DND-41 (cell line): ENCODE data around the gene OST4.

Experiments
- ATAC-seq: fragments of 200-7000 bp; cut with Tn5 transposase; 3 replicates; pipeline ENCODE4 v1.9.1; 2021; ENCODE audit warnings: low read depth; ENCODE audit not compliant: insufficient read depth
- DNase-seq: peaks from one replicate; pipeline ENCODE4 v3.0.0-alpha.2; 2020
- H2AFZ ChIP-seq: 2 replicates; pipeline ENCODE4 v1.6.0; 2012; ENCODE audit warnings: low read depth, low read length
- H3K27ac ChIP-seq: 2 replicates; pipeline ENCODE4 v1.5.1; 2012; ENCODE audit warnings: low read length, inconsistent platforms
- H3K27me3 ChIP-seq: fragments of 200-600 bp; sonication (generic); 2 replicates; pipeline ENCODE4 v1.6.0; 2012; ENCODE audit warnings: low read length, mild to moderate bottlenecking, inconsistent platforms; ENCODE audit not compliant: insufficient read depth, poor library complexity
- H3K36me3 ChIP-seq: 2 replicates; pipeline ENCODE4 v1.5.1; 2012; ENCODE audit warnings: low read length, inconsistent platforms; ENCODE audit not compliant: insufficient read depth
- H3K4me1 ChIP-seq: 2 replicates; pipeline ENCODE4 v1.5.1; 2012; ENCODE audit warnings: mild to moderate bottlenecking, low read length; ENCODE audit not compliant: insufficient read depth
- H3K4me2 ChIP-seq: 2 replicates; pipeline ENCODE4 v1.6.0; 2012; ENCODE audit warnings: mild to moderate bottlenecking, moderate library complexity, low read length, inconsistent platforms; ENCODE audit not compliant: insufficient read depth
- H3K4me3 ChIP-seq, 2 experiments: fragments of 200-600 bp in 1 of 2; shearing (Covaris generic) in 1 of 2; 2 replicates each; pipeline ENCODE4 v1.5.1; 2012 to 2016; ENCODE audit warnings: inconsistent platforms in 2 of 2, low read length in 2 of 2, mild to moderate bottlenecking in 2 of 2, low read depth in 1 of 2, moderate library complexity in 1 of 2
- H3K79me2 ChIP-seq: 2 replicates; pipeline ENCODE4 v1.6.0; 2012; ENCODE audit warnings: low read length, inconsistent platforms; ENCODE audit not compliant: insufficient read depth
- H3K9ac ChIP-seq: 2 replicates; pipeline ENCODE4 v1.6.0; 2012; ENCODE audit warnings: low read depth, mild to moderate bottlenecking, inconsistent platforms, low read length, moderate library complexity
- H3K9me3 ChIP-seq: 2 replicates; pipeline ENCODE4 v1.5.1; 2012; ENCODE audit warnings: low read length, moderate library complexity, mild to moderate bottlenecking, inconsistent platforms; ENCODE audit not compliant: insufficient read depth, severe bottlenecking
- H4K20me1 ChIP-seq: 2 replicates; pipeline ENCODE4 v1.6.0; 2012; ENCODE audit warnings: low read length; ENCODE audit not compliant: insufficient read depth
- CTCF ChIP-seq: IDR thresholded peaks from 2 replicates; pipeline ENCODE4 v1.5.1; 2012; ENCODE audit warnings: borderline replicate concordance, low read length, moderate library complexity, mild to moderate bottlenecking; ENCODE audit not compliant: poor library complexity, severe bottlenecking; ENCODE audit errors: extremely low read depth
- EZH2 ChIP-seq: IDR thresholded peaks from 3 replicates; pipeline ENCODE4 v1.6.1; 2012; ENCODE audit warnings: borderline replicate concordance, low read depth, mild to moderate bottlenecking, moderate library complexity, low read length, inconsistent platforms; ENCODE audit not compliant: severe bottlenecking

OST4 gene

GRCh38 chr2:27032495-27033252 is 38.8 kb downstream of the OST4 start, which contains the start of gene TMEM214:
Gene TMEM214 (plus strand): TSS chr2:27032965. CDS start chr2:27033016, 51 bp downstream.
- peaks cover 33% of the 10 kb centered on the region for H3K36me3 ChIP-seq
- no peaks in the 10 kb centered on the region for H3K27me3 ChIP-seq
- TF ChIP-seq EZH2: no peak
- TF ChIP-seq CTCF: no peak
- no peaks in the 10 kb centered on the region for H3K9me3 ChIP-seq
- H3K4me3 ChIP-seq: peak within 1 kb of the TSS; percentile 67 to 70
- DNase-seq: peak; percentile 85
- ATAC-seq: peak; percentile 98
- H2AFZ ChIP-seq: peak within 1 kb of the TSS; percentile 96
- peaks cover 49% of the 10 kb centered on the region for H3K79me2 ChIP-seq
- peaks cover 39% of the 10 kb centered on the region for H3K4me1 ChIP-seq
- peak within 1 kb of the TSS; percentile 86 for H3K9ac ChIP-seq
- H3K4me2 ChIP-seq: peak within 1 kb of the TSS; percentile 92
- peaks cover 2% of the 10 kb centered on the region; the same call in 1 of the 2 replicates for H4K20me1 ChIP-seq
- peak within 1 kb of the TSS; percentile 69 for H3K27ac ChIP-seq

- Histone ChIP-seq H3K27me3 (no peaks in the 10 kb centered on the region), H3K27ac (no peak overlapping the region), H3K9ac (no peak overlapping the region), H4K20me1 (peaks cover 9% of the 10 kb centered on the region; the same call in 1 of the 2 replicates), H3K79me2 (peaks cover 35% of the 10 kb centered on the region), H2AFZ (no peak overlapping the region), H3K4me3 (no peak overlapping the region), H3K4me2 (no peak overlapping the region), H3K4me1 (peaks cover 27% of the 10 kb centered on the region), H3K36me3 (peaks cover 9% of the 10 kb centered on the region), H3K9me3 (no peaks in the 10 kb centered on the region)
- no peak for ATAC-seq
- DNase-seq: no peak
- no peak for TF ChIP-seq EZH2
- TF ChIP-seq CTCF: no peak
Measured at GRCh38 chr2:27029051-27029450, 42.4 kb downstream of the OST4 start.

GRCh38 chr2:27027211-27027651 is 44.2 kb downstream of the OST4 start:
- Histone ChIP-seq H3K9ac (no peak overlapping the region), H3K27me3 (no peaks in the 10 kb centered on the region), H2AFZ (no peak overlapping the region), H3K79me2 (peaks cover 18% of the 10 kb centered on the region), H3K4me1 (peaks cover 19% of the 10 kb centered on the region), H4K20me1 (peaks cover 9% of the 10 kb centered on the region; the same call in 1 of the 2 replicates), H3K27ac (no peak overlapping the region), H3K36me3 (peaks cover 9% of the 10 kb centered on the region), H3K4me3 (no peak overlapping the region), H3K9me3 (no peaks in the 10 kb centered on the region), H3K4me2 (no peak overlapping the region)
- no peak for TF ChIP-seq EZH2
- TF ChIP-seq CTCF: no peak
- ATAC-seq (no peak), DNase-seq (no peak)
